B cell (primary cell): ENCODE measurements around the gene VWA3A. TPM values are rescaled to one million over a fixed set of nuclear protein-coding genes. Genes with fewer than 3 reads are reported as not detected.

ENCODE experiments used
- ATAC-seq: fragments of 200-7000 bp; cut with Tn5 transposase; one replicate; pipeline ENCODE4 v1.10.0; 2021; ENCODE audit warnings: low read depth, mild to moderate bottlenecking, moderate number of reproducible peaks, moderate library complexity
- CTCF ChIA-PET: fragments of 350-600 bp; sonication (Branson Sonifier 250); formaldehyde crosslinking; loops from one replicate; lab custom pipeline; 2021; ENCODE audit warnings: antibody characterized with exemption, inconsistent platforms; lab: Charles Lee
- POLR2A ChIA-PET: fragments of 350-600 bp; sonication (Branson Sonifier 250); formaldehyde crosslinking; loops from one replicate; lab custom pipeline; 2021; ENCODE audit warnings: antibody characterized with exemption; lab: Charles Lee
- DNase-seq: peaks from one replicate; pipeline ENCODE4 v3.0.0; 2013
- H2AFZ ChIP-seq: 2 replicates; pipeline ENCODE4 v1.6.1; 2012; ENCODE audit warnings: mild to moderate bottlenecking, low read depth, low read length; ENCODE audit not compliant: insufficient read depth, poor library complexity, severe bottlenecking
- H3K27ac ChIP-seq, 2 donors: 1 replicate in 1 of 2; 2 replicates in 1 of 2; pipeline ENCODE4 v1.5.1; 2012 to 2013; ENCODE audit warnings: low read length in 2 of 2, mild to moderate bottlenecking in 2 of 2, moderate library complexity in 1 of 2
- H3K27me3 ChIP-seq, 4 experiments: fragments of 200-600 bp in 1 of 4; sonication (generic) in 1 of 4; replicated peaks in 1 of 4; 1 replicate in 2 of 4; 2 replicates in 2 of 4; pipeline versions ENCODE4 v1.6.1 to v1.7.0; 2013 to 2016; ENCODE audit warnings: low read length in 3 of 4, mild to moderate bottlenecking in 2 of 4, mixed read lengths in 1 of 4, moderate library complexity in 1 of 4; ENCODE audit not compliant: insufficient read depth in 4 of 4, control insufficient read depth in 3 of 4; ENCODE audit errors: control extremely low read depth in 1 of 4
- H3K36me3 ChIP-seq, 2 experiments: replicated peaks in 1 of 2; 1 replicate in 1 of 2; 2 replicates in 1 of 2; pipeline versions ENCODE4 v1.6.1 to v1.7.1; 2013; ENCODE audit warnings: low read length in 1 of 2; ENCODE audit not compliant: insufficient read depth in 2 of 2, control insufficient read depth in 1 of 2; ENCODE audit errors: control extremely low read depth in 1 of 2, extremely low read depth in 1 of 2
- H3K4me1 ChIP-seq, 2 donors: fragments of 200-600 bp in 1 of 2; sonication (generic) in 1 of 2; 1 replicate in 1 of 2; 2 replicates in 1 of 2; pipeline versions ENCODE4 v1.5.1 to v1.6.1; 2013 to 2017; ENCODE audit warnings: low read length in 2 of 2; ENCODE audit not compliant: control insufficient read depth in 2 of 2, insufficient read depth in 2 of 2
- H3K4me2 ChIP-seq: replicated peaks from 2 replicates; pipeline ENCODE3; 2012; ENCODE audit warnings: mild to moderate bottlenecking, low read depth, low read length; ENCODE audit not compliant: poor library complexity, severe bottlenecking
- H3K4me3 ChIP-seq, 5 experiments: fragments of 200-600 bp in 1 of 5; sonication (generic) in 1 of 5; 1 replicate in 3 of 5; 2 replicates in 2 of 5; pipeline versions ENCODE4 v1.5.1 to v1.7.0; 2011 to 2016; ENCODE audit warnings: low read length in 4 of 5, mild to moderate bottlenecking in 4 of 5, low read depth in 2 of 5, control low read depth in 1 of 5, moderate library complexity in 1 of 5; ENCODE audit not compliant: insufficient read depth in 1 of 5; ENCODE audit errors: control extremely low read depth in 1 of 5, extremely low read depth in 1 of 5
- H3K79me2 ChIP-seq: fragments of 200-600 bp; sonication (generic); one replicate; pipeline ENCODE4 v1.6.0; 2016; ENCODE audit warnings: low read length; ENCODE audit not compliant: control insufficient read depth, insufficient read depth
- H3K9ac ChIP-seq: fragments of 200-600 bp; sonication (generic); 2 replicates; pipeline ENCODE4 v1.6.1; 2017; ENCODE audit warnings: mild to moderate bottlenecking, low read length, moderate library complexity
- H3K9me3 ChIP-seq, 3 donors: one replicate each; pipeline versions ENCODE4 v1.6.1 to v1.7.1; 2013; ENCODE audit warnings: low read length in 2 of 3; ENCODE audit not compliant: control insufficient read depth in 2 of 3, insufficient read depth in 1 of 3; ENCODE audit errors: control extremely low read depth in 1 of 3
- H4K20me1 ChIP-seq: 2 replicates; pipeline ENCODE4 v1.6.0; 2012; ENCODE audit warnings: mild to moderate bottlenecking, low read length; ENCODE audit not compliant: insufficient read depth, control insufficient read depth, poor library complexity, severe bottlenecking
- H3K27ac Mint-ChIP-seq: one replicate; pipeline ENCODE4 v1.8.0; 2021; ENCODE audit warnings: mixed read lengths
- H3K27me3 Mint-ChIP-seq: one replicate; pipeline ENCODE4 v1.8.0; 2021; ENCODE audit warnings: mixed read lengths
- H3K4me1 Mint-ChIP-seq: one replicate; pipeline ENCODE4 v1.8.0; 2021; ENCODE audit warnings: mixed read lengths
- H3K4me3 Mint-ChIP-seq: one replicate; pipeline ENCODE4 v1.8.0; 2021; ENCODE audit warnings: mixed read lengths
- H3K9me3 Mint-ChIP-seq: one replicate; pipeline ENCODE4 v1.8.0; 2022; ENCODE audit warnings: mixed read lengths; ENCODE audit not compliant: insufficient read depth
- CTCF ChIP-seq: fragments of 200-600 bp; IDR thresholded peaks from one replicate; pipeline ENCODE4 v1.8.0; 2022; ENCODE audit warnings: antibody characterized with exemption, mild to moderate bottlenecking
- EZH2 ChIP-seq: IDR thresholded peaks from 2 replicates; pipeline ENCODE4 v1.6.1; 2012; ENCODE audit warnings: borderline replicate concordance, low read depth, mild to moderate bottlenecking, moderate library complexity, low read length; ENCODE audit not compliant: insufficient read depth, poor library complexity, severe bottlenecking
- whole genome bisulfite sequencing: methylation state at CpG from one replicate; pipeline ENCODE4 v1.1.5; 2013; ENCODE audit warnings: missing lambda C conversion rate; ENCODE audit not compliant: insufficient coverage; 5-methylcytosine and 5-hydroxymethylcytosine counted together
- intact Hi-C: fragments of 100-400 bp; cut with micrococcal nuclease; formaldehyde crosslinking; loops from one replicate; pipeline ENCODE4 v1.10.0; 2022
- polyA plus RNA-seq: library from polyadenylated mRNA; depleted of rRNA; stranded (reverse); fragments of >200 nt; gene quantifications from 2 replicates; pipeline ENCODE4 v1.2.3, GENCODE V29; 2012
- total RNA-seq, 2 donors: library from RNA; stranded (reverse); fragments of 120-200 nt in 1 of 2; gene quantifications; 1 replicate in 1 of 2; 2 replicates in 1 of 2; pipeline versions ENCODE4 v1.2.3 to v1.2.4, GENCODE V29; 2013 to 2022

The VWA3A gene
- total and polyA plus RNA-seq, 2 donors (not counting 1 experiment from before 2014, with no cell fraction given) = 0.28 to 0.47 TPM

GRCh38 chr16:22091721-22092120 lies 620 bp upstream of the VWA3A start:
- 91% methylated on average over 3 of the region's 3 CpGs for WGBS
- TF ChIP-seq CTCF (no peak), EZH2 (no peak)
- POLR2A ChIA-PET = no interaction called here
- Histone ChIP-seq H3K36me3 (no peaks in the 10 kb centered on the region), H3K4me2 (no peak overlapping the region), H3K27me3 (peaks cover 0 to 3% (median 1%) of the 10 kb centered on the region in 4 experiments), H3K79me2 (no peaks in the 10 kb centered on the region), H3K4me3 (no peak overlapping the region), H3K9ac (no peak overlapping the region), H3K4me1 (no peaks in the 10 kb centered on the region), H4K20me1 (no peaks in the 10 kb centered on the region), H2AFZ (no peak overlapping the region), H3K9me3 (no peaks in the 10 kb centered on the region), H3K27ac (no peak overlapping the region)
- Mint-ChIP-seq H3K27me3 (peaks cover 10% of the 10 kb centered on the region), H3K4me1 (no peaks in the 10 kb centered on the region), H3K4me3 (no peak overlapping the region), H3K27ac (no peak overlapping the region), H3K9me3 (no peaks in the 10 kb centered on the region)
- intact Hi-C loops = no loop called here
- ATAC-seq (no peak), DNase-seq (no peak)
- CTCF ChIA-PET = interaction anchor here (4.0 kb wide), 1 partner anchor 14 kb away, joined by 18 read pairs; no protein-coding TSS in a partner anchor

- H3K79me2 ChIP-seq = no peaks in the 10 kb centered on the region
- Mint-ChIP-seq H3K4me3 (no peak overlapping the region), H3K4me1 (no peaks in the 10 kb centered on the region), H3K27me3 (peaks cover 10% of the 10 kb centered on the region), H3K9me3 (no peaks in the 10 kb centered on the region), H3K27ac (no peak overlapping the region)
- H3K4me3 ChIP-seq = no peak overlapping the region
- CTCF ChIA-PET = interaction anchor here (1.0 to 4.0 kb wide), 3 partner anchors 12 to 92 kb away, joined by 3 to 18 read pairs (median 3); no protein-coding TSS in a partner anchor
- ATAC-seq (no peak), DNase-seq (no peak)
- H3K27me3 ChIP-seq = peaks cover 0 to 6% (median 4%) of the 10 kb centered on the region in 4 experiments
- H3K4me2 ChIP-seq = no peak overlapping the region
- no peak for TF ChIP-seq EZH2
- no peak for TF ChIP-seq CTCF
- no peaks in the 10 kb centered on the region for H3K4me1 ChIP-seq
- WGBS = 100% methylated on average over 1 of the region's 3 CpGs
- H3K27ac ChIP-seq = no peak overlapping the region
- H3K36me3 ChIP-seq = no peaks in the 10 kb centered on the region
- H3K9me3 ChIP-seq = no peaks in the 10 kb centered on the region
- H2AFZ ChIP-seq = no peak overlapping the region
- no peak overlapping the region for H3K9ac ChIP-seq
- H4K20me1 ChIP-seq = no peaks in the 10 kb centered on the region
- POLR2A ChIA-PET = no interaction called here
- intact Hi-C loops = no loop called here
Measured at GRCh38 chr16:22093331-22093730, 990 bp downstream of the VWA3A start.
